GM21526 (cell line): ENCODE measurements around the gene FOXN4.

Experiments
- ATAC-seq: cut with Tn5 transposase; IDR thresholded peaks from one replicate; pipeline ENCODE4 v1.9.1; 2021; ENCODE audit warnings: moderate library complexity; ENCODE audit not compliant: unreplicated experiment, low FRiP score

The FOXN4 gene

GRCh38 chr12:109286252-109286651, 22.8 kb downstream of the FOXN4 start:
- ATAC-seq: no peak

GRCh38 chr12:109284392-109284791, 24.7 kb downstream of the FOXN4 start:
- no peak for ATAC-seq

DNA sequence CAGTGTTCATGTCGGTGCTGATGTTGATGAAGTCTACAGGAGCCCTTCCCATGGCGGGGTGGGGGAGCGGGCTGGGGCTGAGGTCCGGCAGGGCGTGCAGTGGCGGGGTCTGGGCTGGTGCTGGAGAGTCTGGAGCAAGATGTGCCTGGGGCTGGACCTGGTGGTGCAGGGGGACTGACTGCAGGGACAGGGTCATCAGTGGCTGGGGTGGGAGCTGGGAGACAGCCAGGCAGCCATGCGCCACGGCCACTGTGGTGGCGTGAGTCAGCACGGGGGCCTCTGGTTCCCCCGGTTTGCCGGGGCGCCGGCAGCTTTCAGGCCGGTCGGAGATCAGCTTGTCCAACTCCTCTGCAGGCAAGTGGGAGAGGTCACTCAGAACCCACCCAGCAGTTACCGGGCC, 27.6 kb downstream of the FOXN4 start:
- no peak for ATAC-seq

DNA sequence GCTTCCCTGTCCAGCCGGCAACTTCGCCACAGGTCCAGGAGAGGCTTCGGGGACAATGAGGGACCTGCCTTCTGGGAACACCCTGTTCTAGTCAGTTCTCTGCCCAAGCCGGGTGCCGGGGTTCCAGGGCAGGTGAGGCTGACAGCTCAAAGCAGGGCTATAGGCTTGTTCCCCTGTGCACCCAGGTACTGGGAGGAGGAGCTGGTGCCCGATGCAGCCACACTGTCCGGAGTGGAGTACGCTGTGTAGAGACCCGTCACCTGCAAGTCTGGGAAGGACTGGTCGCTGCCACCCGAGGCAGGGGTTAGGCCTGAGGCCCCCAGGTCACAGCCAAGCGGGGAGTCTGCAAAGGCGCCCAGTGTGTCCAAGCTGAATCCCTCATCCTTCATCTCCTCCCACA, 29.6 kb downstream of the FOXN4 start:
- ATAC-seq: no peak

DNA sequence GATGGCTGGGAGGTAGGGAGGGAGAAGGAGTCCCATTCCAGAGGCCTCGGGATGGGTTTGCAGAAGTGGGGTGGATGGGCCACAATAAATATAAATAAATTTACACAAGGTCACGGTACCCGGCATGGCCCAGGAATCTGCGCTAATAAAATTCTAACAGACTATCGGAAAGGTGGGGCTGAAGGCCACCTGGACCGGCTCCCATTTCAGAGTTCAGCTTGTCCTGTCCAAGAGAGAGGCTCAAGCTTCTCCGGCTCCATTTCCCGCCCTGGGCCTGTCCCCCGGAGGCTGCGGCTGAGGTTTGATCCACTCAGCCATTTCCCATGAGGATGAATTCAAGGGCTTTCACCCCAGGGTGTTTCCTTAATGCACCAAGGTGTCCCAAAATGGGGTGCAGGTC, 30.2 kb downstream of the FOXN4 start:
- ATAC-seq: no peak

DNA sequence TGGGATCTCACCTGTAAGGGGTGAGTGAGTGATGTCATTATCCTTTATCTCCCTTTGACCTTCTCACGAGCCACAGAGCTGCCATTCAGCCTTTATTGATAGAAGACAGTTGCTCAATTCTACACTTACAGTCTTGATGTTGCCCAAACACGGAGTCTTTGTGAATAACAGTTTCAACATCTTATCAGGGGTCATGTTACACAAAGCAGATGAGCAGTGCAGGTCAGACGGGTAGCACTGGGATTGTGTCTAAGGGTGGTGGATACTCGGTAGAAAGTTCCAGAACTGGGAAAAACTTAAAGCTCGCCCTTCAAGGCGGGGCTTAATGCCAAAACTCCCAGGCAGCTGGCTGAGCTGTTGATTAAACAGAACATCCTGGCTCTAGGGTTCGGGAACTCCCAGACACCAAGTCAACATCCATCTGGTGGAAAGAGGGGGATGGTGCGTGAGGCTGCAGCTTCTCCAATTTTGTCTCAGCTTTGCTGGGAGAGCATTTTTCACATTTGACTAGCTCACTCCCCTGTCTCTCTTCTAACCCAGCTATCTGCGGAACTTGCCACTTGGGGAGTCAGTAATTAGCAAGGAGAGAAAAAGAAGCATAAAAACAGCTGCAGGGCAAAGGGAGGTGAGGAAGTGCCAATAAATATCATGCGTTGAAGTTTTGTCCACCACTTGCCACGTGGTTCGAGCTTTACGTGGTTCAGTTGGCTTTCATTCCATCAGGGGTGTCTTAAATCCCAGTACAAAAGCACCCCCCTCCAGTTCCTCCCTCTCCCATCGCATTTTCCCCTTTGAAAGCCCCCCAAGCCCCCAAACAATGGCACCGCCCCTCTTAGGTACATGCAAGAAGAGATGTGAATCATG, 31.0 kb downstream of the FOXN4 start:
- ATAC-seq: no peak

DNA sequence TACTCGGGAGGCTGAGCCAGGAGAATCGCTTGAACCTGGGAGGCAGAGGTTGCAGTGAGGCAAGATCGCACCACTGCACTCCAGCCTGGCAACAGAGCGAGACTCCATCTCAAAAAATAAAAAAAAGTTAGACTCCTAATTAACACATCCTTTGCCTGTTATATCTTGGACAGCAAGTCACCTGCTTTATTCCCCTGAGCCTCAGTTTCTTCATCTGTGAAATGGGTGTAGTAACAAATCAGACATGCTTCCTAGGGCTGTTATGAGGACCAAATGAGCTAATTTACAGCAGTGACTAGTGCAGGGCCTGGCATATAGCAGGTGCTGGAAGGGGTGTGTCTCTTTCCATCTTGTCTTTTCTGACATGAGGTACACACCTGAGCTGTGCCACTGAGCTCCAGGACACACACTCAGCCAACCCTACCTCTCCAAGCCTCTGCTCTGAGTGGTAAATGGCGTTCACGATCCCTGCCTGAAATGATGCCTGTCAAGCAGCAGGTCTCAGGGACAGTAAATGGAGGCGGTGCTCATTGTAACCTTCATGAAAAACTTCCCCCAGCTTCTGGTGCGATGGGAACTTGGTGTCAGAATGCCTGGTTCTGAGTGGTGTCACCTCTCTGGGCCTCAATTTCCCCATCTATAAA, 31.7 kb downstream of the FOXN4 start:
- ATAC-seq: no peak

DNA sequence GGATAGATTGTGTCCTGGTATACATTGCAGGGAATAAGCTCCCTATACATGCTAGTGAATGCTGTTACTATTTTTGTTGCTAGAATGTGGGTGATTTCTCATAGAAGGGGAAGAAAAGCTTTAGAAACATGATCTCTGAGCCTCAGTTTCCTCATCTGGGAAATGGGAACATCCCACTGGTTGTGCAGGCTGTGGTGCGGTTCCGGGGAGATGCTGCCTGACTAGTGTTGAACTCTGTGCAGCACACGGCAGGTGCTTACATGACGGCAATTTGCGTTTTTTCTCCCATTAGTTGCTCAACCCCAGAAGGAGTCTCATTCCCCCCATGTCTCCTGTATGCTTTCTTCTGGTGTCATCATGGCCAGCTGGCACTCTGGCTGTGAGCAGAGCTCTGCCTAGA, 32.9 kb downstream of the FOXN4 start:
- no peak for ATAC-seq

DNA sequence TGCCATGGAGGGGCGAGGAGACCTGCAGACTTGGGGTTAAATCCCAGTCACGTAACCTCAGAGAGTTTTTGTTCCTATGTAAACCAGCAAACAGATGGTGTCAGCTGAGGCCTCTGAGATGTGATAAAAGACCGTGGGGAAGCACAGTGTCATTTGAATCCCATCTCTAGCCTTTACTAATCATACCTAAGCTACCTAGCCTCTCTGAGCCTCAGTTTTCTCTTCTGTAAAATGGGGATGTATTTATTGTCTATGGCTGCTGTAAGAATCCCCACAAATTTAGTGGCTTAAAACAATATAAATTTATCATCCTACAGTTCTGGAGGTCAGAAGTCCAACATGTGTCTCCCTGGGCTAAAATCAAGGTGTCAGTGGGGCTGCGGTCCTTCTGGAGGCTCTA, 33.9 kb downstream of the FOXN4 start:
- no peak for ATAC-seq

- ATAC-seq: no peak
Observed at GRCh38 chr12:109274381-109274780, 34.7 kb downstream of the FOXN4 start.

- no peak for ATAC-seq
Observed at GRCh38 chr12:109273354-109273753, 35.7 kb downstream of the FOXN4 start.

GRCh38 chr12:109271418-109271817, 37.7 kb downstream of the FOXN4 start:
- no peak for ATAC-seq

- ATAC-seq: no peak
Observed at GRCh38 chr12:109270494-109270893, 38.6 kb downstream of the FOXN4 start.

- ATAC-seq: no peak
Observed at GRCh38 chr12:109269428-109269827, 39.7 kb downstream of the FOXN4 start.

- no peak for ATAC-seq
Observed at GRCh38 chr12:109268896-109269295, 40.2 kb downstream of the FOXN4 start.

DNA sequence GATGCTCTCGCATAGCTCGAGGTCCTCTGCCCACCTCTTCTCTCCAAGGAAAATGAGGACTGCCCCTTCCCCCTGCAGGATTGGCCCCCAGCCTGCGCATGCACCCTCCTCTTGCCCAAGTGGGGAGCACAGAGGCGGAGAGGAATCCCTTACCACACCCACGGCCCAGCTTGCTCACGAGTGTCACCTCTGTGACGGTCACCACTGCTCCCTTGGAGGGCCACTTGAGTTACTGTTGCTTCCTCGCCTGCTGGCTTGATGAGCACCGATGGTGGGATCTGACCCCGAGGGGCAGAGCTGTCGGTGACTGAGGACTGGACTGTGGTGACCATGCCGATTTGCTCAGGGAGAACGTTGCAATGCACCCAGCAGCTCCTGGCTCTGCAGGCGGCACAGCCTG, 41.7 kb downstream of the FOXN4 start:
- ATAC-seq: no peak

GRCh38 chr12:109266106-109266879, 42.8 kb downstream of the FOXN4 start:
- ATAC-seq: no peak

GRCh38 chr12:109264943-109265650, 44.0 kb downstream of the FOXN4 start:
- no peak for ATAC-seq

- no peak for ATAC-seq
Observed at GRCh38 chr12:109264095-109264942, 44.8 kb downstream of the FOXN4 start.

DNA sequence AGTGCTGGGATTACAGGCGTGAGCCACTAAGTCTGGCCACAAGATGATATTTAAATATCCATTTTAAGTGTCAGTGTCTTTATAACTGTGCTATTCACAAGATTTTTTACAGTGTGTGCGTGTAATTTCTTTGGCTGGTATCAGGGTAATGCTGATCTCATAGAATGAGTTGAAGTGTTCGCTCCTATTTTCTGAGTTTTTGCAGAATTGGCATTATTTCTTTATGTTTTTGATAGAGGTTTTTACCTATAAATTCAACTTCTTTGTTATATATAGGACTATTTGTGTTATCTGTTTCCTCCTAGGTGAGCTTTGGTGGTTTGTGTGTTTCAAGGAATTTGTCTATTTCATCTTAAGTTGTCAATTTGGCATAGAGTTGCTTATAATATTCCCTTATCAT, 45.6 kb downstream of the FOXN4 start:
- ATAC-seq: no peak
